NOMO-1 treated with dmso at 0.1 percent for 144 hours (cell line): ENCODE data around the gene SUPT4H1.

Source experiments
- DNase-seq: peaks from one replicate; lab custom pipeline; 2025; ENCODE audit not compliant: unreplicated experiment; lab: John Stamatoyannopoulos, UW

Gene SUPT4H1

DNA sequence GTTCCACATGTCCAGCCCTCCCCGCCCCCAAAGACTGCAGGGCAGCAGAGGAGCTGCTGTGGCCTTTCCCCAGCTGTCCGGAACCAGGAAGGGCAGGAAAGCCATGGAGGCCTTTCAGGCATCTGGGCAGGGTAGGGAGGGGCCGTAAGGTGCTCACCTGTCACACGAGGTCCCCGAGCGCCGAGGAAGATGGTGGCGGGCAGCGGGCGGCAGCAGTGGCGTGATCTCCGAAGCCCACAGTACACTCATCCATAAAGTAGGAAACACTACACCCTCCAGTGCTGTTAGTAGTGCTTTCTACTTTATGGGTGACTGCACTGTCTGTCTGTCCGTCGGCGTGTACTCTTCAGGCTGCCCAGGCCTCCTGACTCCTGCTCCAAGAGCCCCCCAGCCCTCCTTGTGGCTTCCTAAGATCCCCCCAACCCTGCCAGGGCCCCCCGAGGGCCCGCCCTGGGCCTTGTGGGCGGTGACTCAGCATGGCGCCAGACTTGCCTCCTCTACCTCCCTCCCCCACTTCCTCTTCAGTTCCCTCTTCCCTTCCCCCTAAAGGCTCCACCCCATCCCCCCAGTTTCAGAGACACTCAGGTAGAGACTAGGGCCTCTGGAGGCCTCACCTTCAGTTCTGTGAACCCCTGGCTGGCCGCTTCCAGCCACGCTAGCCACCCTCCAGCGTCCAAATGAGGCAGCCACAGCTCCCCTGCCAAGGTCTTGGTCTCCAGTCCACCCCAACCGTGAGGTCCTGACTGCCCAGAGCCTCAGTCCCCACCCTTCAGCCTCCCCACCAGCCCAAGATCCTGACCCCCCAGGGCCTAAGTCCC is 20.8 kb downstream of the SUPT4H1 start:
- peak; percentile 85 for DNase-seq

GRCh38 chr17:58330538-58330996 is 21.4 kb downstream of the SUPT4H1 start:
- no peak for DNase-seq

GRCh38 chr17:58329810-58330537 is 22.0 kb downstream of the SUPT4H1 start:
- peak; percentile 63 for DNase-seq

DNA sequence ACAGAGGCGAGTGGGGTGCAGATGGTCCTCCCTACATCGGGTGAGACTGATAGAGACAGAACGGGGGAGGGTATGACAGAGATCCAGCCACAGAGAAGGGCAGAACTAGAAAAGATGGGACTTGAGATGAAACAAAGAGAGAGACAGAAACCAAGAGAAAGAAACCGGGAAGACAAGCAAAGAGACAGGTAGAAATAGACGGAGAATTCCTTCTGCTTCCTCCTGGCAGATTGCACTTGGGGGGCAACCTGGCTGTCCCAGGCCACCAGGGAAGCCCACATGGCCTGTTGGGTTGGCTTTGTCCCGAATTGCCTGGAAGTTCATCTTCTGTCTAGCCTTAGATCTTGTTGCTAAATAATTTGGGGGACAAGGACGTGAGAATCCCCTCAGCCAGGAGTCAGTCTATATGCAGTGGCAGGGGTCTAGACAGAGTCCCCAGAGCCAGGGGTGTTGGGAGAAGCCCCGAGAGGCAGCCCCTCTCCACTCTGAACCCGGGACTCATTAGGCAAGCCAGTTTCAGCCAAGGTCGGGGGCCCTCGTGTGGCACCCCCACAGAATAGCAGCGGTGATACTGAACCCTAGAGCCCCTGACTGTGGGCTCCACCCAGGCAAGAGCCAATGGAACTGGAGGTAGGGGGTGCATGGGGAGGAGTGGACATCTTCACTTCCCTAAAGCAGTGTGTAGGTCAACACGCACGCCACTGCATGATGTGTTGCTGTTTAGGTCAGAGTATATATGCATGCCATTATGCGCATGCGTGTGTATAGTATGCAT is 22.8 kb downstream of the SUPT4H1 start:
- peak; percentile 99 for DNase-seq

GRCh38 chr17:58328195-58329034 is 23.6 kb downstream of the SUPT4H1 start, which contains the start of gene TSPOAP1:
Gene TSPOAP1 (minus strand): TSS chr17:58328795. CDS start chr17:58327920, 875 bp downstream.
- DNase-seq = peak; percentile 93

DNA sequence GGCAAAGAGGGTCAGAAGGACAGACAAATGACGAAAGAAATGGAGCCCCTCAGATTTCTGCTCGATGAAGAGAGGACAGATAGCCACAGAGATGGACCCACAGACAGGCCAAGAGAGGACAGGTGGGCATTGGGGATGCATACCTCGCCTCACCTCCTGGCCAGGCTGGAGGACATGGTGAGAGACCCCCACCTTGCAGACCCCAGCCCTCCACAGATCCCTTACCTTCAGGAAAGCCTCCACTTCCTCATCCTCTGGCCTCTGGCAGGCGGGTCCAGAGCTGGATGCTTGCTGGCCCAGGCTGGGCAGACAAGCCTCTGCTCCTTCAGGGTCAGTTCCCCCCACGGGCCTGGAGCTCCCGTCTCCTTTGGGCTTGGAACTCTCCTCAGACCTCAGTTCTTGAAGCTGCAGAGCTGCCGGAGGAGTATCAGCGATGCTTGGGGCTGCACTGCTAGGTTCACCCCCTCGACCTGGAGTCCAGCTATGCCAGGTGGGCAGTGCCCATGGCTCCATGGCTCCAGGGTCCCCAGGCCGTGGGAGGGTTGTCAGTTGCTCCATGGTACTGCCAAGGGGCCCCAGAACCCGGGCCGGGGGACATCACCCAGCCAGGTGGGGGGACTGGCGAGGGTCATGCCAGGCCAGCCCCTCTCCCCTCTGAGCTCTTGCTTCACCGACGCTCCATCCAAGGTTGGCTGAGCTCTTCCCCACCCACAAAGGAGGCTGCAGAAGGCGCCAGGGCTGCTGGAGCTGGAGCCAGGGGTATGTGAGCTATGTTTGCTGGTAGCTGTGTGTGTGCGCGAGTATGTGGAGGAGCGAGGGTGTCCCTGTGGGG is 24.4 kb downstream of the SUPT4H1 start:
- peak; percentile 56 for DNase-seq

GRCh38 chr17:58326609-58327362 is 25.2 kb downstream of the SUPT4H1 start:
- DNase-seq = no peak

DNA sequence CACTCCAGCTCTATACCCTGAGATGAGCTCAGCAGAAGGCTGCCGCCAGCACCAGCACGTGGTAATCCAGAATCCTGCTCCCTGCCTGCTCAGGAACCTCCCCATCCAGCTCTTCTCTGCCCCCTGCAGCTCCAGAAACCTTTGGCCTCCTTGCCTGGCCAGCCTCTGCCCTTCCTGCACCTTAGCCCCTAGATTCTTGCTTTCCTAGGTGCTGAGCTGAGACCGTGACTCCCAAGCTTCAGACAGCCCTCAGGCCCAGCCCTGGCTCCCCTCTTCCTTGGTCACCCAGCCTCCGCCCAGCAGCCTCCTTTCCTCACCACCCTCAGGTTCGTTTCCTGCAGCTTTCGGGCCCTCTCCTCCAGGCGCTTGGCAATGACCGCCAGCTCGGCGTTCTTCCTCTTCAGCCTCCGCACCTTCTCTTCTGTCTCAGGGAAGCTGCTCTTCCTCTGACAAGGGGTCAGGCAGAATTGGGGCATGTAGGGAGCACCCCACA is 26.0 kb downstream of the SUPT4H1 start:
- DNase-seq = peak; percentile 63

GRCh38 chr17:58325289-58325726 is 26.7 kb downstream of the SUPT4H1 start:
- no peak for DNase-seq

DNA sequence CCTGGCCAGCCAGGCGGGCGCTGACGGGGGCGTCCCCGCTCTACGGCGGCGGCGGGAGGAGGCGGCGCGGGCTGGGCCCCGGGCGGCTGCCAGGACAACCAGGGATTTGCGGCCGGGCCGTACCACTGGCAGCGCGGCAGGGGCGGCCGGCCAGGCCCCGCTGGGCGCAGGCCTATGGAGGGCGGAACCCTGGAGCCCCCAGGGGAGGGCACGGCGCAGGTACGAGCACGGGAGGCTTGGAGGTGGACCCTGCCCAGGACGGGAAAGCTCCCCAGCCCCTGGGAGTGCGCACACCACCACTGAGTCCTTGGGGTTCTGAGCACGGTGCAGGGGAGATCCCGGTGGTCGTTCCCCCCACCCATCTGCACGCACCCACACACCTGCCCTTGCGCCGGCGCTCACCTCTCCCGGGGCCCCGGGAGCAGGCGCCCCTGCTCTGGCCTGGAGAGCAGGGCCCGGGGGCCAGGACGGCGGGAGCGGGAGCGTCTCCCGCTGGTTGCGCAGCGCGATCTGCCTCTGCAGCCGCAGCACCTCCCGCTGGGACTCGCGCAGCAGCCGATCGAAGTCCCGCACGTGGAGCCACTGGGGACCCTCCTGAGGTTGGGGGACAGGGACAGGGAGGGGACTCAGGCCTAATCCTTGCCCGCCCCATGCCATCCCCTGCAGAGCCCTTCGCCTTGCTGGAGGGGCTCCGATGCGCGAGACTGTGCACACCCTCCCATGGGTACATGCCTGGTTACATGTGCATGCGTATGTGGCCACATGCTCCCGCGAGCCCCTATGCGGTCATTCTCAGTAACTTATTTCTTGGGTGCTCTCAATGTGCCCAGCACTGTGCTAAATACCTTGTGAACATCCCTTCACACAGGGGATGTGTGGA is 27.4 kb downstream of the SUPT4H1 start:
- no peak for DNase-seq

DNA sequence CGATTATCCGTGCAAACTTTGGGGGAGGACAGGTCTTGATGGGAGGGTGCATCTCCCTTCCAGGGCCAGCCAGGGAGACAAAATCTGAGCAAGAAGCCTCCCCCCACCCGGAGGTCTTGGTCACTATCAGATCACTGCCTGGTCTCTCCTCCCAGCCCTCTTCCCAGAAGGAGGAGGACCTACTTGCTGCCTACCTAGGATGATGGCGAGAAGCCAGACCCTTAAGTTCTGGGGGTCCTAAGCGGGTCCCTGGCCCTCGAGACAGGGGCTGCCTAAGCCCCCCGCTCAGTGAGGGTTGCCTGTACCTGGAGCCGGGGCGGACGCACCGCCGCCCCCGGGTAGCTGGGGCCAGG is 28.0 kb downstream of the SUPT4H1 start:
- no peak for DNase-seq

DNA sequence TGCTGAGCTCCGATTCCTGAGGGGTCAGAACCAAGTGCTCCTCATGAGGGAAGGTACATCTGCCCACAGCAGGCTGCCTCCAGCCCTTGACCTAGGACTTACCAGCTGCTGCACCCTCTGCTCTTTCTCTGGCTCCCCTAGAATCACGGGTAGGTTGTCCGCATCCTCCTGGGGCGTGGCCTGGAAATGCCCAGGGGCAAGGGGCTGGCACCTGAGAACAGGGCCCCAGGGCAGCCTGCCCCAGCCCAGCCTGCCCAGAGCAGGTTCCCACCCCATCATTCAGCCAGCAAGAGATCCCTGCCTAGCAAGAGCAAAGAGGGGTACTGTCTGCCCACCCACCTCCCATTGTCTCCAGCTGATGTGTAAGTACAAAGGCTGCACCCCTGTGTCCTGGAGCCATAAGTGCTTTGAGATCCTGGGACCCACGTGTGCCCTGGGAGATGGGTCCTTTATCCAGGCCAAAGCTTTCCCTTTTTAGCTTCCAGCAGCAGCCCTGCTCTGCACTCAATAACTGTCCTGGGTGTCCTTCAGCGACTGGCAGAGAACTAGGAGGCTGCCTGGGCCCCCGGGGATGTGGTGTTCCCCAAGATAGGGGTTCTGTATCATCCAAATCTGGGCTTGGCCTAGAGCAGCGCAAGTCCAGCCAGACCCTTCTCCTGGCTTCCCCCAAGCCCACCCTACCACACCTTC is 28.5 kb downstream of the SUPT4H1 start:
- no peak for DNase-seq

DNA sequence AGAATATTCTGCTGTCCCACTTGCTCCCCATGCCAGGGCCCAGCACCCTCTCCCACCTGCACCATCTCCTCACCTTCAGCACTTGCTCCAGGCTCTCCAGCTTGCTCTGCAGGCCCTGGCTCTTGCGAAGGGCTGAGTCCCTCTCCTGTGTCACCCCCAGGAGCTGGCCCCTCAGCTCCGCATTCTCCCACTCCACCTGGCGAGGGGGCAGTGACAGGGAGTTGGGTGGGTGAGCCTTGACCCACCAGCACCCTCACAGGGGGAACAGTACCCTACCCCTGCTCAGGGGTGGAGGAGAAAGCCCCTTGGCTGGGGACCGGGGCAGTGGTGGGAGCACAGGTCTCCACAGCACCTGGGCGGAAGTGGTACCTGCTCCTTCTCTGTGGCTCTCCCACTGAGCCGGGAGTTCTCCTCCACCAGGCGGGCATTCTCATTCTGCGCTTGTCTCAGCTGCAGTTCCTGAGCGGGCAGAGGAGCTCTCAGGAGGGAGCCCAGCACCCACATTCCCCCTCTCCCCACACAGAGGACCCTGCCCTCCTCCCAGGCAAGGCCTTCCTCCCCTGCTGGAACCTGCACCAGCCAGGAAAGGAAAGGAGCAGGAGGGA is 29.3 kb downstream of the SUPT4H1 start:
- DNase-seq = no peak

- no peak for DNase-seq
Measured at GRCh38 chr17:58321571-58322525, 30.2 kb downstream of the SUPT4H1 start.

- DNase-seq = no peak
Measured at GRCh38 chr17:58320570-58321323, 31.3 kb downstream of the SUPT4H1 start.
